Measurements from ENCODE around the gene FAAH2.
"Not testable (repeated sequence)": the region's sequence is repeated elsewhere in the genome, so short reads cannot be mapped to it uniquely, and the experiment has no call there.

FAAH2 gene

GRCh38 chrX:57267308-57267707, 19.2 kb upstream of the FAAH2 start:
- H3K27ac ChIP-seq = no peak overlapping the region
- H3K9me3 ChIP-seq (ENCODE audit: severe bottlenecking) = no peaks in the 10 kb centered on the region
- DNase-seq = no peak
- no peaks in the 10 kb centered on the region for H3K27me3 ChIP-seq (ENCODE audit: insufficient read depth, low read depth, severe bottlenecking)
- TF ChIP-seq, protein P1, sequence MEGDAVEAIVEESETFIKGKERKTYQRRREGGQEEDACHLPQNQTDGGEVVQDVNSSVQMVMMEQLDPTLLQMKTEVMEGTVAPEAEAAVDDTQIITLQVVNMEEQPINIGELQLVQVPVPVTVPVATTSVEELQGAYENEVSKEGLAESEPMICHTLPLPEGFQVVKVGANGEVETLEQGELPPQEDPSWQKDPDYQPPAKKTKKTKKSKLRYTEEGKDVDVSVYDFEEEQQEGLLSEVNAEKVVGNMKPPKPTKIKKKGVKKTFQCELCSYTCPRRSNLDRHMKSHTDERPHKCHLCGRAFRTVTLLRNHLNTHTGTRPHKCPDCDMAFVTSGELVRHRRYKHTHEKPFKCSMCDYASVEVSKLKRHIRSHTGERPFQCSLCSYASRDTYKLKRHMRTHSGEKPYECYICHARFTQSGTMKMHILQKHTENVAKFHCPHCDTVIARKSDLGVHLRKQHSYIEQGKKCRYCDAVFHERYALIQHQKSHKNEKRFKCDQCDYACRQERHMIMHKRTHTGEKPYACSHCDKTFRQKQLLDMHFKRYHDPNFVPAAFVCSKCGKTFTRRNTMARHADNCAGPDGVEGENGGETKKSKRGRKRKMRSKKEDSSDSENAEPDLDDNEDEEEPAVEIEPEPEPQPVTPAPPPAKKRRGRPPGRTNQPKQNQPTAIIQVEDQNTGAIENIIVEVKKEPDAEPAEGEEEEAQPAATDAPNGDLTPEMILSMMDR (IDR thresholded peaks at IDR 0.05; ENCODE audit: low read depth, low read length) = no peak
- no peak overlapping the region for H3K4me3 ChIP-seq (ENCODE audit: low read depth, low read length)
- H3K36me3 ChIP-seq = no peaks in the 10 kb centered on the region

DNA sequence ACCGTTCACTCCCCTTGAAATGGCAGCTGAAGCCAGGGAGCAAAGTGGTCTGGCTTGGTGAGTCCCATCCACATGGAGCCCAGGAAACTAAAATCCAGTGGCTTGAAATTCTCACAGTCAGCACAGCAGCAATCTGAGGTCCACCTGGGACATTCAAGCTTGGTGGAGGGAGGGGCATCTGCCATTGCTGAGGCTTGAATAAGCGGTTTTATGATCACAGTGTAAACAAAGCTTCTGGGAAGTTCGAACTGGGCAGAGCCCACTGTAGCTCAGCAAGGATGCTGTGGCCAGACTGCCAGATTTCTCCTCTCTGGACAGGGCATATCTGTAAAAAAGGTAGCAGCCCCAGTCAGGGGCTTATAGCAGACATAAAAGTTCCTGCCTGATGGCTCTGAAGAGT, 15.5 kb upstream of the FAAH2 start:
- H3K9me3 ChIP-seq (ENCODE audit: severe bottlenecking) = no peaks in the 10 kb centered on the region
- H3K27ac ChIP-seq = no peak overlapping the region
- H3K4me3 ChIP-seq (ENCODE audit: low read depth, low read length) = no peak overlapping the region
- TF ChIP-seq, protein P1 (IDR thresholded peaks at IDR 0.05; ENCODE audit: low read depth, low read length) = no peak
- DNase-seq = no peak
- H3K27me3 ChIP-seq (ENCODE audit: insufficient read depth, low read depth, severe bottlenecking) = peaks cover 4% of the 10 kb centered on the region
- no peaks in the 10 kb centered on the region for H3K36me3 ChIP-seq

GRCh38 chrX:57282568-57282967, 3.9 kb upstream of the FAAH2 start:
- no peaks in the 10 kb centered on the region for H3K36me3 ChIP-seq
- DNase-seq = no peak
- TF ChIP-seq, protein P1 (IDR thresholded peaks at IDR 0.05; ENCODE audit: low read depth, low read length) = no peak
- H3K9me3 ChIP-seq (ENCODE audit: severe bottlenecking) = peaks cover 3% of the 10 kb centered on the region
- H3K4me3 ChIP-seq (ENCODE audit: low read depth, low read length) = no peak overlapping the region
- H3K27me3 ChIP-seq (ENCODE audit: insufficient read depth, low read depth, severe bottlenecking) = peaks cover 8% of the 10 kb centered on the region
- no peak overlapping the region for H3K27ac ChIP-seq

DNA sequence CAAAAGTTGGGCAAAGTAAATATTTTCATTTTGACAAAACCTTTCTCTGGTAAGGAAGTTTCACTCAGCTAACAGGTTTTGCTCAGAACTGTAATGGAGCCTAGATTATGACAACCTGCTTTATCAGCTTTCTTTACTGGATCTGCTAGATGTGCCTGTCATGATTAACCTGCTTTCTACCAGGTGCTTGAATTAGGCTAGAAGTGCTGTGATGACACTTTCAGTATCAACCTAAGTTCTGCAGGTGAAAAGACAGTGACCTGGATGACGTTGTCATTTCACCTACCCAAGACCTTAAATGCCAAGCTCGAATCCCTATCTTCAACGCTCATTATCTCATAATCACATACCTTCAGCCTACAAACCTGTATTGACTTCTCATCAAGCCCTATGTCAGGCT, 1.5 kb upstream of the FAAH2 start:
- Histone ChIP-seq H3K27ac (no peak overlapping the region), H3K36me3 (no peaks in the 10 kb centered on the region), H3K27me3 (ENCODE audit: insufficient read depth, low read depth, severe bottlenecking) (peaks cover 13% of the 10 kb centered on the region), H3K9me3 (ENCODE audit: severe bottlenecking) (no peaks in the 10 kb centered on the region), H3K4me3 (ENCODE audit: low read depth, low read length) (no peak overlapping the region)
- no peak for DNase-seq
- TF ChIP-seq, protein P1 (IDR thresholded peaks at IDR 0.05; ENCODE audit: low read depth, low read length) = no peak

GRCh38 chrX:57289089-57289488, 2.6 kb downstream of the FAAH2 start:
- Histone ChIP-seq H3K9me3 (ENCODE audit: severe bottlenecking) (no peaks in the 10 kb centered on the region), H3K36me3 (no peaks in the 10 kb centered on the region), H3K27me3 (ENCODE audit: insufficient read depth, low read depth, severe bottlenecking) (peaks cover 21% of the 10 kb centered on the region), H3K27ac (no peak overlapping the region), H3K4me3 (ENCODE audit: low read depth, low read length) (no peak overlapping the region)
- TF ChIP-seq, protein P1 (IDR thresholded peaks at IDR 0.05; ENCODE audit: low read depth, low read length) = no peak
- no peak for DNase-seq

DNA sequence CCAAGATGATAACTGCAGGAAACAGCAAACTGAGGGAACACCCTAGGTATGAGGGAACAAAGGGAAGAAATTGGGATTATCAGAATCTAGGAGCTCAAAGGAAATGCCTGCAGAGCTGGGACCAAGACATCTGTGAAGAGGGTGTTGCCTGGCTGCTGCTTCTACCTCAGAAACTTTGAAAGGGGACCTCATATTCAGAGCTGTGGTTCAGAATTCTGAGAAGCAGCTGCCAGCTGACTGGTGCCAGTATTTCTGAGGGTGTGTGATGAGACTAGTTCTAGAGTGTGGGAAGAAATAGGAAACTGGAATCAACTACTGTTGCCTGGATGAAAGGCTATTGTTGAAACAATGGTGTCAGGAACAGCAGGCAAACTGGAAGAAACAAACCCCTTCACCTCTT, 8.5 kb downstream of the FAAH2 start:
- Histone ChIP-seq H3K4me3 (ENCODE audit: low read depth, low read length) (no peak overlapping the region), H3K27me3 (ENCODE audit: insufficient read depth, low read depth, severe bottlenecking) (peaks cover 12% of the 10 kb centered on the region), H3K27ac (no peak overlapping the region), H3K36me3 (no peaks in the 10 kb centered on the region), H3K9me3 (ENCODE audit: severe bottlenecking) (no peaks in the 10 kb centered on the region)
- TF ChIP-seq, protein P1 (IDR thresholded peaks at IDR 0.05; ENCODE audit: low read depth, low read length) = no peak
- DNase-seq = no peak

- not testable (repeated sequence) for H3K27ac ChIP-seq; H3K9me3 ChIP-seq (ENCODE audit: severe bottlenecking); DNase-seq; H3K4me3 ChIP-seq (ENCODE audit: low read depth, low read length); H3K36me3 ChIP-seq
- H3K27me3 ChIP-seq (ENCODE audit: insufficient read depth, low read depth, severe bottlenecking) = peaks cover 12% of the 10 kb centered on the region
Measured at GRCh38 chrX:57295679-57296078, 9.2 kb downstream of the FAAH2 start.
